Fibroblast of villous mesenchyme (primary cell): ENCODE measurements around the gene TP53I11. TPM values are rescaled to one million over a fixed set of nuclear protein-coding genes. Genes with fewer than 3 reads are reported as not detected.

Experiments used
- DNase-seq: peaks from one replicate; pipeline ENCODE4 v3.0.0-alpha.2; 2010; ENCODE audit warnings: low read depth
- H3K4me3 ChIP-seq: 2 replicates; pipeline ENCODE4 v1.5.1; 2011; ENCODE audit warnings: low read depth, mild to moderate bottlenecking, low read length
- total RNA-seq: library from RNA; depleted of rRNA; stranded (reverse); fragments of >200 nt; gene quantifications from 2 replicates; pipeline ENCODE4 v1.2.3, GENCODE V29; 2012
- TF ChIP-seq, protein P1 (sequence below): IDR thresholded peaks from 2 replicates; pipeline ENCODE4 v1.5.1; 2012; ENCODE audit warnings: low read depth, mild to moderate bottlenecking, low read length; ENCODE audit not compliant: insufficient read depth

TP53I11 gene
- total RNA-seq, 1 donor, result 38.4 TPM

GRCh38 chr11:44904261-44905020, 46.2 kb downstream of the TP53I11 start:
- no peak overlapping the region for H3K4me3 ChIP-seq
- no peak for DNase-seq
- TF ChIP-seq, protein P1, sequence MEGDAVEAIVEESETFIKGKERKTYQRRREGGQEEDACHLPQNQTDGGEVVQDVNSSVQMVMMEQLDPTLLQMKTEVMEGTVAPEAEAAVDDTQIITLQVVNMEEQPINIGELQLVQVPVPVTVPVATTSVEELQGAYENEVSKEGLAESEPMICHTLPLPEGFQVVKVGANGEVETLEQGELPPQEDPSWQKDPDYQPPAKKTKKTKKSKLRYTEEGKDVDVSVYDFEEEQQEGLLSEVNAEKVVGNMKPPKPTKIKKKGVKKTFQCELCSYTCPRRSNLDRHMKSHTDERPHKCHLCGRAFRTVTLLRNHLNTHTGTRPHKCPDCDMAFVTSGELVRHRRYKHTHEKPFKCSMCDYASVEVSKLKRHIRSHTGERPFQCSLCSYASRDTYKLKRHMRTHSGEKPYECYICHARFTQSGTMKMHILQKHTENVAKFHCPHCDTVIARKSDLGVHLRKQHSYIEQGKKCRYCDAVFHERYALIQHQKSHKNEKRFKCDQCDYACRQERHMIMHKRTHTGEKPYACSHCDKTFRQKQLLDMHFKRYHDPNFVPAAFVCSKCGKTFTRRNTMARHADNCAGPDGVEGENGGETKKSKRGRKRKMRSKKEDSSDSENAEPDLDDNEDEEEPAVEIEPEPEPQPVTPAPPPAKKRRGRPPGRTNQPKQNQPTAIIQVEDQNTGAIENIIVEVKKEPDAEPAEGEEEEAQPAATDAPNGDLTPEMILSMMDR, result no peak

GRCh38 chr11:44903518-44903917, 47.2 kb downstream of the TP53I11 start:
- DNase-seq, result no peak
- TF ChIP-seq, protein P1, result no peak
- no peak overlapping the region for H3K4me3 ChIP-seq

- DNase-seq, result no peak
- TF ChIP-seq, protein P1, result no peak
- no peak overlapping the region for H3K4me3 ChIP-seq
Measured at GRCh38 chr11:44903035-44903434, 47.6 kb downstream of the TP53I11 start.

GRCh38 chr11:44901786-44902185, 48.9 kb downstream of the TP53I11 start:
- no peak overlapping the region for H3K4me3 ChIP-seq
- TF ChIP-seq, protein P1, result no peak
- no peak for DNase-seq

- DNase-seq, result no peak
- TF ChIP-seq, protein P1, result no peak
- H3K4me3 ChIP-seq, result no peak overlapping the region
Measured at GRCh38 chr11:44901120-44901633, 49.5 kb downstream of the TP53I11 start.

GRCh38 chr11:44899959-44900358, 50.7 kb downstream of the TP53I11 start:
- peak; percentile 65 for DNase-seq
- TF ChIP-seq, protein P1, result no peak
- H3K4me3 ChIP-seq, result no peak overlapping the region
